ENCODE measurements around the gene PKLR. TPM values are rescaled to one million over a fixed set of nuclear protein-coding genes. Genes with fewer than 3 reads are reported as not detected.
"Not testable (repeated sequence)": the region's sequence is repeated elsewhere in the genome, so short reads cannot be mapped to it uniquely, and the experiment has no call there.

The PKLR gene
- not detected for total RNA-seq

GRCh38 chr1:155301342-155301841 is at the start of gene PKLR:
TSS of gene PKLR (minus strand) at chr1:155301438. CDS start at chr1:155301395, 43 bp downstream.
- no peaks in the 10 kb centered on the region for H3K4me1 Mint-ChIP-seq
- CTCF ChIA-PET: no interaction called here
- no peaks in the 10 kb centered on the region for H3K9me3 Mint-ChIP-seq (ENCODE audit: low read depth)
- no peaks in the 10 kb centered on the region for H3K36me3 Mint-ChIP-seq
- ATAC-seq (no peak), DNase-seq (no peak)
- no peak within 1 kb of the TSS for H3K4me3 Mint-ChIP-seq
- peaks cover 13% of the 10 kb centered on the region for H3K27me3 Mint-ChIP-seq
- no peak within 1 kb of the TSS for H3K27ac Mint-ChIP-seq

- DNase-seq: no peak
- Mint-ChIP-seq H3K36me3 (peaks cover 54% of the 10 kb centered on the region), H3K4me1 (no peaks in the 10 kb centered on the region), H3K4me3 (no peak overlapping the region), H3K27me3 (no peaks in the 10 kb centered on the region), H3K27ac (no peak overlapping the region), H3K9me3 (ENCODE audit: low read depth) (no peaks in the 10 kb centered on the region)
- CTCF ChIA-PET: interaction anchor here (0.7 to 2.0 kb wide), 5 partner anchors 18 to 854 kb away, joined by 3 to 9 read pairs (median 4); no protein-coding TSS in a partner anchor
- no peak for ATAC-seq
Observed at GRCh38 chr1:155342842-155343241, 41.6 kb upstream of the PKLR start.

GRCh38 chr1:155339515-155340097 is 38.4 kb upstream of the PKLR start:
- CTCF ChIA-PET: interaction anchor here (0.5 to 1.6 kb wide), 3 partner anchors 16 to 89 kb away, joined by 3 to 7 read pairs (median 5); no protein-coding TSS in a partner anchor
- no peak overlapping the region for H3K27ac Mint-ChIP-seq
- no peak overlapping the region for H3K4me3 Mint-ChIP-seq
- peaks cover 56% of the 10 kb centered on the region for H3K36me3 Mint-ChIP-seq
- ATAC-seq (no peak), DNase-seq (no peak)
- no peaks in the 10 kb centered on the region for H3K27me3 Mint-ChIP-seq
- no peaks in the 10 kb centered on the region for H3K9me3 Mint-ChIP-seq (ENCODE audit: low read depth)
- H3K4me1 Mint-ChIP-seq: no peaks in the 10 kb centered on the region

- Mint-ChIP-seq H3K36me3 (peaks cover 50% of the 10 kb centered on the region), H3K27me3 (no peaks in the 10 kb centered on the region)
Observed at GRCh38 chr1:155334962-155335361, 33.7 kb upstream of the PKLR start.

GRCh38 chr1:155329980-155330598 is 28.9 kb upstream of the PKLR start:
- Mint-ChIP-seq H3K4me3 (no peak overlapping the region), H3K4me1 (peaks cover 21% of the 10 kb centered on the region), H3K9me3 (ENCODE audit: low read depth) (no peaks in the 10 kb centered on the region), H3K36me3 (peaks cover 23% of the 10 kb centered on the region), H3K27ac (peak overlapping the region; percentile 43), H3K27me3 (no peaks in the 10 kb centered on the region)
- DNase-seq (no peak), ATAC-seq (no peak)
- CTCF ChIA-PET: no interaction called here

More at GRCh38 chr1:155334962-155335361, 33.7 kb upstream of the PKLR start:
- CTCF ChIA-PET: no interaction called here
- Mint-ChIP-seq H3K4me3 (no peak overlapping the region), H3K27ac (no peak overlapping the region), H3K9me3 (ENCODE audit: low read depth) (no peaks in the 10 kb centered on the region), H3K4me1 (peaks cover 7% of the 10 kb centered on the region)
- no peak for ATAC-seq
- DNase-seq: no peak

GRCh38 chr1:155328856-155329255 is 27.6 kb upstream of the PKLR start:
- H3K27ac Mint-ChIP-seq: not testable (repeated sequence)

GRCh38 chr1:155327981-155328380 is 26.7 kb upstream of the PKLR start:
- peaks cover 22% of the 10 kb centered on the region for H3K4me1 Mint-ChIP-seq
- no peak for DNase-seq
- H3K4me3 Mint-ChIP-seq: no peak overlapping the region
- no peak for ATAC-seq
- CTCF ChIA-PET: interaction anchor here (0.7 to 2.3 kb wide), 2 partner anchors 11 to 77 kb away, joined by 3 to 7 read pairs; no protein-coding TSS in a partner anchor
- peaks cover 15% of the 10 kb centered on the region for H3K36me3 Mint-ChIP-seq
- H3K9me3 Mint-ChIP-seq (ENCODE audit: low read depth): no peaks in the 10 kb centered on the region
- no peaks in the 10 kb centered on the region for H3K27me3 Mint-ChIP-seq
- peak overlapping the region; percentile 18 for H3K27ac Mint-ChIP-seq

More at GRCh38 chr1:155328856-155329255, 27.6 kb upstream of the PKLR start:
- peaks cover 20% of the 10 kb centered on the region for H3K36me3 Mint-ChIP-seq
- H3K4me1 Mint-ChIP-seq: peaks cover 22% of the 10 kb centered on the region
- not testable (repeated sequence) for DNase-seq; H3K9me3 Mint-ChIP-seq (ENCODE audit: low read depth); ATAC-seq; H3K27me3 Mint-ChIP-seq; H3K4me3 Mint-ChIP-seq
- CTCF ChIA-PET: interaction anchor here (0.6 to 2.3 kb wide), 2 partner anchors 78 to 208 kb away, joined by 3 to 7 read pairs; no protein-coding TSS in a partner anchor

- ATAC-seq (no peak), DNase-seq (no peak)
- peaks cover 15% of the 10 kb centered on the region for H3K36me3 Mint-ChIP-seq
- H3K27me3 Mint-ChIP-seq: no peaks in the 10 kb centered on the region
- no peak overlapping the region for H3K27ac Mint-ChIP-seq
- H3K9me3 Mint-ChIP-seq (ENCODE audit: low read depth): no peaks in the 10 kb centered on the region
- H3K4me3 Mint-ChIP-seq: no peak overlapping the region
- CTCF ChIA-PET: no interaction called here
- peaks cover 32% of the 10 kb centered on the region for H3K4me1 Mint-ChIP-seq
Observed at GRCh38 chr1:155326631-155327037, 25.4 kb upstream of the PKLR start.

- CTCF ChIA-PET: interaction anchor here (7.1 kb wide), 1 partner anchor 75 kb away, joined by 160 read pairs; no protein-coding TSS in a partner anchor
- Mint-ChIP-seq H3K36me3 (peaks cover 11% of the 10 kb centered on the region), H3K4me3 (peak overlapping the region; percentile 39), H3K27me3 (no peaks in the 10 kb centered on the region), H3K27ac (peak overlapping the region; percentile 50), H3K9me3 (ENCODE audit: low read depth) (no peaks in the 10 kb centered on the region), H3K4me1 (peaks cover 36% of the 10 kb centered on the region)
- no peak for ATAC-seq
- no peak for DNase-seq
Observed at GRCh38 chr1:155326020-155326526, 24.8 kb upstream of the PKLR start.

GRCh38 chr1:155325603-155325893 is 24.3 kb upstream of the PKLR start:
- H3K4me1 Mint-ChIP-seq: peaks cover 39% of the 10 kb centered on the region
- H3K4me3 Mint-ChIP-seq: peak overlapping the region; percentile 39
- ATAC-seq (no peak), DNase-seq (no peak)
- H3K27ac Mint-ChIP-seq: peak overlapping the region; percentile 50
- H3K27me3 Mint-ChIP-seq: no peaks in the 10 kb centered on the region
- no peaks in the 10 kb centered on the region for H3K9me3 Mint-ChIP-seq (ENCODE audit: low read depth)
- CTCF ChIA-PET: interaction anchor here (4.4 to 7.1 kb wide), 2 partner anchors 47 to 74 kb away, joined by 26 to 160 read pairs; no protein-coding TSS in a partner anchor
- H3K36me3 Mint-ChIP-seq: peaks cover 8% of the 10 kb centered on the region

- Mint-ChIP-seq H3K4me3 (peak overlapping the region; percentile 85), H3K4me1 (peaks cover 40% of the 10 kb centered on the region), H3K27ac (peak overlapping the region; percentile 78), H3K27me3 (no peaks in the 10 kb centered on the region), H3K9me3 (ENCODE audit: low read depth) (no peaks in the 10 kb centered on the region), H3K36me3 (peaks cover 7% of the 10 kb centered on the region)
- CTCF ChIA-PET: interaction anchor here (1.2 to 9.0 kb wide), 9 partner anchors 15 to 118 kb away, joined by 4 to 160 read pairs (median 24); partner anchors contain the start of genes CLK2 and FDPS
- DNase-seq (peak; percentile 50), ATAC-seq (no peak)
Observed at GRCh38 chr1:155324717-155325602, 23.7 kb upstream of the PKLR start.

- CTCF ChIA-PET: interaction anchor here (0.9 to 9.0 kb wide), 34 partner anchors 12 to 395 kb away, joined by 3 to 160 read pairs (median 4); partner anchors contain the start of genes CLK2, ENTREP3, FDPS and SCAMP3
- no peaks in the 10 kb centered on the region for H3K27me3 Mint-ChIP-seq
- H3K4me3 Mint-ChIP-seq: peak overlapping the region; percentile 85
- DNase-seq (peak; percentile 94), ATAC-seq (peak; percentile 84)
- H3K9me3 Mint-ChIP-seq (ENCODE audit: low read depth): no peaks in the 10 kb centered on the region
- H3K27ac Mint-ChIP-seq: peak overlapping the region; percentile 78
- H3K4me1 Mint-ChIP-seq: peaks cover 46% of the 10 kb centered on the region
- H3K36me3 Mint-ChIP-seq: peaks cover 11% of the 10 kb centered on the region
Observed at GRCh38 chr1:155324037-155324716, 22.9 kb upstream of the PKLR start.
